Measurements from ENCODE around the gene ALK. TPM values are rescaled to one million over a fixed set of nuclear protein-coding genes. Genes with fewer than 3 reads are reported as not detected.

Gene ALK
- total RNA-seq, 1 donor from 2014 or later, result 9.6 TPM

DNA sequence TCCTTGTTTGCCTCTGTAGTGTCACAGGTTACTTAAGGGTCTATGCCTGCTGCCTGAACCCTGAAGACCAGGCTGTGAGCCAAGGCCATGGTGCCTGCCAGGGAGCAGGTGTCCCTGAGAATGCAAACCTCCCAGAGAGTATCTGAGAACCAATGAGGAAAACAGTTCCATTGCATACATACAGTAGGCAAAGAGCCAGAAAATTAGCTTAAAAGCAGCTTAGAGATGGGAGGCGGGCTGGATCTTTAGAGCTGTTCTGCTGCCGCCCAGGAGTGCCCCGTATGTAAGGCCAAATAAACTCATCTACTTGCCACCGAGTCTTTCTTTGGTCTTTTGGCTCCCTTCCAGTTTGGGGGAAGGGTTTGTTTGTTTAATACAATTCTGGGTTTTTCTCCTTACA is 478.2 kb downstream of the ALK start:
- Mint-ChIP-seq H3K36me3 (ENCODE audit: unreplicated experiment) (no peaks in the 10 kb centered on the region), H3K4me3 (ENCODE audit: unreplicated experiment) (no peak overlapping the region), H3K9me3 (ENCODE audit: unreplicated experiment) (peaks cover 2% of the 10 kb centered on the region), H3K4me1 (ENCODE audit: low read depth, unreplicated experiment) (peaks cover 5% of the 10 kb centered on the region), H3K27ac (ENCODE audit: unreplicated experiment) (no peak overlapping the region), H3K27me3 (ENCODE audit: unreplicated experiment) (no peaks in the 10 kb centered on the region)
- TF ChIP-seq, protein P1, sequence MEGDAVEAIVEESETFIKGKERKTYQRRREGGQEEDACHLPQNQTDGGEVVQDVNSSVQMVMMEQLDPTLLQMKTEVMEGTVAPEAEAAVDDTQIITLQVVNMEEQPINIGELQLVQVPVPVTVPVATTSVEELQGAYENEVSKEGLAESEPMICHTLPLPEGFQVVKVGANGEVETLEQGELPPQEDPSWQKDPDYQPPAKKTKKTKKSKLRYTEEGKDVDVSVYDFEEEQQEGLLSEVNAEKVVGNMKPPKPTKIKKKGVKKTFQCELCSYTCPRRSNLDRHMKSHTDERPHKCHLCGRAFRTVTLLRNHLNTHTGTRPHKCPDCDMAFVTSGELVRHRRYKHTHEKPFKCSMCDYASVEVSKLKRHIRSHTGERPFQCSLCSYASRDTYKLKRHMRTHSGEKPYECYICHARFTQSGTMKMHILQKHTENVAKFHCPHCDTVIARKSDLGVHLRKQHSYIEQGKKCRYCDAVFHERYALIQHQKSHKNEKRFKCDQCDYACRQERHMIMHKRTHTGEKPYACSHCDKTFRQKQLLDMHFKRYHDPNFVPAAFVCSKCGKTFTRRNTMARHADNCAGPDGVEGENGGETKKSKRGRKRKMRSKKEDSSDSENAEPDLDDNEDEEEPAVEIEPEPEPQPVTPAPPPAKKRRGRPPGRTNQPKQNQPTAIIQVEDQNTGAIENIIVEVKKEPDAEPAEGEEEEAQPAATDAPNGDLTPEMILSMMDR (IDR thresholded peaks at IDR 0.05; ENCODE audit: partially characterized antibody, unreplicated experiment), result no peak
- no peak for DNase-seq

DNA sequence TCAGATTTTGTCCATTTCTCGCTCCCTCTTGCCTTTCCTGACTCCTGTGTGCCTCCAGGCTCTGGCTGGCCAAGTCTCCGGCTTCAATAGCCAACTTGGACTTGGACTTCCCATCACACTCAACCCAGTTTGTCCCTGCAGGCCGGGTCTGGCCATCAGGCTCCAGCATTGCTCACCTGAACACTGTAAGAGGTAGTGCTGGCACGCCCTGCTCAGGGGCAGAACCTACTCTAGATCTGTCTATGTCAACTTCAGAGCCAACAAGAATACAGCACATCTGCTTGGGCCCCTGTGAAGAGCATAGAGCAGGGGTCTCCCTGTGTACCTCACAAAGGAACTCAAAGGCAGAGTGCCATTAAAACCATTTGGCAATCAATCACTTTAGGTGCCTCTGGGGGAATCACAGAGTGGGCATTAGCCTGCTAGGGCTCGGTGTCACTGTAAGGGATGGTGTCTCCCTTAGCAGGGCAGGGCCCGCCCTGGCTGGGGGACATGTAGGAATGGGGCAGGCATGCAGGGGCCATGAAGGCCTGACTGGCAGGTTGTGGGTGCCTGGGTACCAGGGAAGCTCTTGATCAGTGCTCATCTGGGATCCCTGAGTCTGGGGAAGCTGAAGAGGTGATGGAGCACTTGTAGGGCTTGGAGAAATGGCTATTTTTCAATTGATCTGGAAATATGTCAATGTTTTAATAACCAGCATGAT is 480.3 kb downstream of the ALK start:
- no peaks in the 10 kb centered on the region for H3K36me3 Mint-ChIP-seq (ENCODE audit: unreplicated experiment)
- no peak overlapping the region for H3K27ac Mint-ChIP-seq (ENCODE audit: unreplicated experiment)
- H3K4me1 Mint-ChIP-seq (ENCODE audit: low read depth, unreplicated experiment), result peaks cover 6% of the 10 kb centered on the region
- H3K4me3 Mint-ChIP-seq (ENCODE audit: unreplicated experiment), result no peak overlapping the region
- peaks cover 1% of the 10 kb centered on the region for H3K27me3 Mint-ChIP-seq (ENCODE audit: unreplicated experiment)
- TF ChIP-seq, protein P1 (IDR thresholded peaks at IDR 0.05; ENCODE audit: partially characterized antibody, unreplicated experiment), result no peak
- H3K9me3 Mint-ChIP-seq (ENCODE audit: unreplicated experiment), result peaks cover 2% of the 10 kb centered on the region
- DNase-seq, result no peak

DNA sequence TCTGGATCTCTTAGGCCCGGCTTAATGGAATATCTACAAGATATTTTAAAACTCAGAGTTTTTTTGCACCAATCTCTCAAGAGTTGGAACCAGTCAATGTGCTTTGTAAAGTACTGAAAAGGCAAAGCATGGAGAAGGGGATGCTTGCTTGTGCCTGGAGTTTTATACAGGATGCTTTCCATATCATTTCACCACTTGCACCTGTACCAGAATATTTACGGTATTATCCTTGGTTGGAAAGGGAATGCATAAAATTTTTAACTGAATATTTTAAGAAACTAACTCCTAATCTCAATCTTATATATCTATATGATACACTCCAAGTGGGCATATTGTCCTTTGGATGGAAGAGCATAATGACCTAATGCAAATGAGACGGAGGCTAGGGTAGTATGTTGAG is 487.5 kb downstream of the ALK start:
- TF ChIP-seq, protein P1 (IDR thresholded peaks at IDR 0.05; ENCODE audit: partially characterized antibody, unreplicated experiment), result no peak
- Mint-ChIP-seq H3K27ac (ENCODE audit: unreplicated experiment) (no peak overlapping the region), H3K4me1 (ENCODE audit: low read depth, unreplicated experiment) (peaks cover 36% of the 10 kb centered on the region), H3K27me3 (ENCODE audit: unreplicated experiment) (peaks cover 1% of the 10 kb centered on the region), H3K4me3 (ENCODE audit: unreplicated experiment) (no peak overlapping the region), H3K36me3 (ENCODE audit: unreplicated experiment) (peaks cover 8% of the 10 kb centered on the region), H3K9me3 (ENCODE audit: unreplicated experiment) (peaks cover 4% of the 10 kb centered on the region)
- DNase-seq, result no peak

DNA sequence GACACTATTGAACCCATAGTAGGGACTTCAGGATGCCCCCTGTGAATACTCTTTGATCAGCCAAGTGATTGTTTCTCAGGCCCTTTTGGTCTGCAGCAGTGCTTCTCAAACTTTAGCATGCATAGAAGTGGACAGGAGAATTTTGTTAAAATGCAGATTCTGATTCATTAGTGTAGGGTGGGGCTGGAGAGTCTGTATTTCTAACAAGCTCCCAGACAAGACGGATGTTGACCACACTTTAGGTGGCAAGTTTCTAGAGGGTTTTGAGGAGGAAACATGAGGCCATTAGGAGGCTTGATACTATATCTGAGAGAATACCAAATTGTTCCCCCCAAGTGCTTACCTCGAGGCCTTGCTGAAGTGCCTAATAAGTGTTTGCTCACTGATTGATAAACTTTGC is 488.3 kb downstream of the ALK start:
- H3K9me3 Mint-ChIP-seq (ENCODE audit: unreplicated experiment), result peaks cover 4% of the 10 kb centered on the region
- H3K27me3 Mint-ChIP-seq (ENCODE audit: unreplicated experiment), result peaks cover 1% of the 10 kb centered on the region
- peaks cover 8% of the 10 kb centered on the region for H3K36me3 Mint-ChIP-seq (ENCODE audit: unreplicated experiment)
- no peak overlapping the region for H3K27ac Mint-ChIP-seq (ENCODE audit: unreplicated experiment)
- peaks cover 36% of the 10 kb centered on the region for H3K4me1 Mint-ChIP-seq (ENCODE audit: low read depth, unreplicated experiment)
- H3K4me3 Mint-ChIP-seq (ENCODE audit: unreplicated experiment), result no peak overlapping the region
- TF ChIP-seq, protein P1 (IDR thresholded peaks at IDR 0.05; ENCODE audit: partially characterized antibody, unreplicated experiment), result no peak
- DNase-seq, result no peak

DNA sequence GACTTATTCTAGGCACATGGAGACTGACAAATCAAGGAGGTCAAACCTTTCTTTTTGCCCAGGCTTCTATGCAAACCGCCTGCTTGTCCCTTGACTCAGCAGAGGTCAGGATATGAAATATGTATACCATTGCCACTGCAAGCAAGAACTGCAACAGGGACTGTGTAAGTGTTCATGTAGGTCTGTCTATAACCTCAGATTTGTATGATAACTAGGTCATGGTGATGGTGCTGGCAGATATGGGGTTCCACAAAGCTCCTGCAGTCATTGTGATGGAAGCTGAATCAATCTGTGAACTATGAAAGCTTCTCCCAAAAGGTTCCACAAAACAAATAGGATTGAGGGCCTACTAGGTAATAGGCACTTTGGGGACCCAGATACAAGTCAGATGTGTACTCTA is 489.9 kb downstream of the ALK start:
- peaks cover 4% of the 10 kb centered on the region for H3K9me3 Mint-ChIP-seq (ENCODE audit: unreplicated experiment)
- peaks cover 1% of the 10 kb centered on the region for H3K27me3 Mint-ChIP-seq (ENCODE audit: unreplicated experiment)
- TF ChIP-seq, protein P1 (IDR thresholded peaks at IDR 0.05; ENCODE audit: partially characterized antibody, unreplicated experiment), result no peak
- peaks cover 8% of the 10 kb centered on the region for H3K36me3 Mint-ChIP-seq (ENCODE audit: unreplicated experiment)
- no peak overlapping the region for H3K4me3 Mint-ChIP-seq (ENCODE audit: unreplicated experiment)
- no peak for DNase-seq
- H3K27ac Mint-ChIP-seq (ENCODE audit: unreplicated experiment), result no peak overlapping the region
- H3K4me1 Mint-ChIP-seq (ENCODE audit: low read depth, unreplicated experiment), result peaks cover 34% of the 10 kb centered on the region

Measured in glutamatergic neuron (in vitro differentiated cells).